Measurements from ENCODE around the gene PITX1.

Gene PITX1

DNA sequence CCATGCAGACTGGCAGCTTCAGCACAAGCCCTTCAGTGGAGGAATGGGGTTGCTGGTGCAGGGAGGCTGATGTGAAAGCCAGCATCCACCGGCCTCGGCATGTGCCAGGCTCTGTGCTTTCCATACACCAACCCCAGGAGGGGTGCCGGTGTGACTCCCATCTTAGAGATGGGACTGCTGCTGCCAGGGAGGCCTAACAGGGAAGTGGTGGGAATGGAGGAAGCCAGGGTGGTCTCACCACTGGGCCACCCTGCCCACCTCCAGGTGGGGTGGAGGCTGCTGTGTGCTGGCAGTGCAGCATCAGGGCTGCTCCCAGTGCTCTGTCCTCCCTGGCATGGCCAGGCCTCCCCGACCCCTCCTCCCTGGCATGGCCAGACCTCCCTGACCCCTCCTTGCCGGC is 32.8 kb upstream of the PITX1 start:
- no peak for DNase-seq (ENCODE audit: extremely low read depth, low read depth)
- TF ChIP-seq, protein P1, sequence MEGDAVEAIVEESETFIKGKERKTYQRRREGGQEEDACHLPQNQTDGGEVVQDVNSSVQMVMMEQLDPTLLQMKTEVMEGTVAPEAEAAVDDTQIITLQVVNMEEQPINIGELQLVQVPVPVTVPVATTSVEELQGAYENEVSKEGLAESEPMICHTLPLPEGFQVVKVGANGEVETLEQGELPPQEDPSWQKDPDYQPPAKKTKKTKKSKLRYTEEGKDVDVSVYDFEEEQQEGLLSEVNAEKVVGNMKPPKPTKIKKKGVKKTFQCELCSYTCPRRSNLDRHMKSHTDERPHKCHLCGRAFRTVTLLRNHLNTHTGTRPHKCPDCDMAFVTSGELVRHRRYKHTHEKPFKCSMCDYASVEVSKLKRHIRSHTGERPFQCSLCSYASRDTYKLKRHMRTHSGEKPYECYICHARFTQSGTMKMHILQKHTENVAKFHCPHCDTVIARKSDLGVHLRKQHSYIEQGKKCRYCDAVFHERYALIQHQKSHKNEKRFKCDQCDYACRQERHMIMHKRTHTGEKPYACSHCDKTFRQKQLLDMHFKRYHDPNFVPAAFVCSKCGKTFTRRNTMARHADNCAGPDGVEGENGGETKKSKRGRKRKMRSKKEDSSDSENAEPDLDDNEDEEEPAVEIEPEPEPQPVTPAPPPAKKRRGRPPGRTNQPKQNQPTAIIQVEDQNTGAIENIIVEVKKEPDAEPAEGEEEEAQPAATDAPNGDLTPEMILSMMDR (IDR thresholded peaks at IDR 0.05; ENCODE audit: low read depth, low read length) = no peak

DNA sequence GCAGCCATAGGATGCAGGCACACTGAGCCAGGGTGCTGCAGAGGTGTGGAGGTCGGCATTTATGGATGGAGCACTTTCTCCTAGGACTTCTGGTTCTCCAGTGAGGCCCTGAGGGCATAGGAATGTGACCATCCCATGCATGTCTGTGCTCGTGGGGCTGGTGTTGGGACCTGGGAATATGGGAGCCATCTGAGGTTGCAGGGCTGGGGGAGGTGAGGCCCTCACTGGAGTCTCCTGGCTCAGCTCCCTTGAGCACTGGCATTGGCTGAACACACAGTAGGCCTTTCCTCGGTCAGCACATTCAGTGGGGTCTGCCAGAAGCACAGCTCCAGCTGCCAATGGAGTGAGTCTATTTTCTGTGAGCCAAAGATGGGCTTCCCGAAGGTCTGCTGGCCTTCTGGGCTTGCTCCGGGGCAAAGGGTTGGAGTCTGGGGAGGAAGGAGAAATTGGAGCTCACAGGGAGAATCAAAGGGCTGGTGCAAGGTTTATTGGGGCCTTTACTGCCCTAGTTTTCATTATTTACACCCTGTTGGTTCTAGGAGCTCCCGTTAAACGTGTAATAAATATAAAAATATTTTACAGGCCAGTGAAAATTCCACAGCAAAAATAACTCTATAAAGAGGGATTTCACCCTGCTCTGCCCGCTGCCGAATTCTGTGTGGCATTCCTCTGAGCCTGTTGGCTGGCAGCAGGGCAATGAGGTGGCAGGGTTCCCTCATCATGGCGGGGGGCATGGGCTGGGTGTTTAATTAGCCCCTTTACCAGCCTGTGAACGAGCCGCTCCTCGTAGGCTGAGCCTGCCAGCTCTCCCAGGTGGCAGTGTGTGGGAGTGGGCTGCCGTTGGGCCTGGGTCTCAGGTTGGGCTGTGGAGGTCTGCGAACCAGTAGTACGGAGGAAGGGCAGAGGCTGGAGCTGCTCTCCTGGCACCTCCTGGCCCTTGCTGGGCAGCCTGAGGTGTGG is 31.6 kb upstream of the PITX1 start:
- no peak for DNase-seq (ENCODE audit: extremely low read depth, low read depth)
- TF ChIP-seq, protein P1 (IDR thresholded peaks at IDR 0.05; ENCODE audit: low read depth, low read length) = no peak

DNA sequence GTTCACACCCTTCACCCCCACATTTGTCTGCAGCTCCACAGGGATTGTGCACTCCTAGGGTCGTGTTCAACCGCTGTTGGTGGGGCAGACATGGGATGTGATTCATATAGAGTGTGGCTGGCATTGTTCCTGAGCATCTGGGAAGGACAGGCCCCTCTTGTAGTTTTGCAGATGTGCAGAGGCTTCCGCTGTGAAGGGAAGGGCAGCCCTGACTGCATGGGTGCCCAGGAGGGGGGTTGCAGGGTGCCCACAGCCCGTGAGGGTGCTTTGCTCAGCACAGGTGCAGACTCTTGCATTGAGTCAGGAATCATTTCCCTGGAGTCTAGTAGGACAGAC is 30.2 kb upstream of the PITX1 start:
- DNase-seq (ENCODE audit: extremely low read depth, low read depth) = no peak
- TF ChIP-seq, protein P1 (IDR thresholded peaks at IDR 0.05; ENCODE audit: low read depth, low read length) = no peak

DNA sequence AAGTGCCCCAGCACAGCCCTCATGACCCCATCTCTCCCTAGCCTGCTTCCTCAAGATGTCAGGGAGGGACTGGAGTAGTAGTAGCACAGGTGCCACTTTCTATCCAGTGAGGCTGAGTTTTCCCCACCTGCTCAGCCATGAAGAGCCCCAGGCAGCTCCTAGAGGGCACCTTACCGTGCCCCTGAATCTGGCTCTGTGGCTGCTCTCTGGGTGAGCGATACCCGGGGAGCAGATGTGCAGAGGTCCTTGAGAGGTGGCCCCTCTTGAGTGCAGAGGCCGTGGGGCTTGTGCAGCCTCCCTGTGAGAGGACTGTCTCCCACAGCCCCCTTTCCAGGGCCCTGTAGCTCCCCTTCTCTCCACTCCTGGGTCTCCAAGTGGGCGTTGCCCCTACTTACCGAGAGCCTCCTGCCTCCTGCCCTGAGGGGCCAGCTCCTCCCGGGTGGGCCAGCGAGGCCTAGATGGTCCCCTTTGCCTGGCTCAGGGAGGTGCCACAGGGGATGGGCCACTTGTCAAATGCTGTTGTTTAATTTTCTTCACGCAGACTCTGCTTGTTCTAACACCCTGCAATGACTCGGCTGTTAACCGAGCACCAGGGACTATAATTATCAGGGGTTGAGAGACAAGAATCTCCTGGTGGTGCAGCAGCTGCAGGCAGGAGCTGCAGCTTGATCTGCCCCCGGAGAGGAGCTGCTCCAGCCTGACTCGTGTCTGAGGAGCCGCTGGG is 29.6 kb upstream of the PITX1 start:
- TF ChIP-seq, protein P1 (IDR thresholded peaks at IDR 0.05; ENCODE audit: low read depth, low read length) = no peak
- no peak for DNase-seq (ENCODE audit: extremely low read depth, low read depth)

DNA sequence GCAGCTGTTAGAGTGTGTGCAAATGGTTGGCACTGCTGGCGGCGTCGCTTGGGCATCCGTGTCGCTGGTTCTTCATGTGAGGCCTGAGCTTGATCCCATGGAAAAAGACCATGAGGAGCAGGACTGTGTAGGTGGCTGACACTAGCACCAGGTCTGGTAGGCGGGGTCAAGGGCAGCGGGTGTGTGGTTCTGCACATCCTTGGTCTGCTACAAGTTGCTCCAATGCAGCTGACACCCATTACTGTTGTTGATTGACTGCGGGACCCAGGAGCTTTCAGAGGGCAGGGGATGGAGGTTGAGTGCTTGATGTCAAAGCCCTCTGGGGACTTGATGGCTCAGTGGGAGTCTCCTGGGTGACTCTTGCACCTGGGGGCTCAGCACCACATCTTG is 29.0 kb upstream of the PITX1 start:
- DNase-seq (ENCODE audit: extremely low read depth, low read depth) = no peak

DNA sequence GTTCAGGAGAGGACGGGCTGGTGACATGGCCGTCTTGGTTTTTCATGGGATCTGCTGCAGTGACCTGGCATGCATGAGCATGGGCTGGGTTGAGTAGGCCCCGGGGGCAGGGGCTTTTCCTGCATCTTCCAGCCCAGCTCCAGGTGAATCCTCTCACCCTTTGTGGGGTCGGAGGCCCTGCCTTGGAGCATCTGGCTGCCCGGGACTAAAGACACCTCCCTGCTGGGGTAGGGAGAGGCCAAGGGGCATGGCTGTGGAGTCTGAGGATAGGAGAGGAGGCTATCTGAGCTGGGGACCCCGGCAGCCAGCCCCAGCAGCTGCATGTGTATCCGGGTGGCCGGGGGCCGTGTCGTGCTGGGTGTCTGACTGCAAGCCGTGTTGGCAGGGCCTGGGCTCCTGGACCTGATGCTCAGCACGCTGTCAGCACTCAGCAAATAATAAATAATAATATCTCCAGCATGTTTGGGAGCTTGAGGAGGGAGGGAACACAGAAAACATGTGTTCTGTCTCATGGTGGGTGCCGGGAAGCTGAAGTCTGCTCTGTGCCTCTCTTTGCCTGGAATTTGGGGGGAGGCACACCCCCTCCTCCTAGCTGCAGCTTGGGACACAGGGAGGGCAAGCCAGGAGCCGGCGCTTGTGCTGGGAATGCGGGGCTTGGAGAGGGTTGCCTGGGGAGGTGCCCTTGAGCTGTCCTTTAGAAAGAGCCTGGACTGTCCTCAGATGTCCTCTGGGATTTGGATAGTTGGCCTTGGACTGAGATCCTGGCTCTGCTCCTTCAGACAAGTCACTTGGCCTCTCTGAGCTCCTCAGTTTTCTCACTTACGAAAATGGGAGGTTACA is 28.4 kb upstream of the PITX1 start:
- no peak for DNase-seq (ENCODE audit: extremely low read depth, low read depth)
- TF ChIP-seq, protein P1 (IDR thresholded peaks at IDR 0.05; ENCODE audit: low read depth, low read length) = no peak

More for the DNA sequence above, 29.0 kb upstream of the PITX1 start:
- TF ChIP-seq, protein P1 (IDR thresholded peaks at IDR 0.05; ENCODE audit: low read depth, low read length) = no peak
